ENCODE results near the gene PPAN.

Gene PPAN

GRCh38 chr19:10113964-10114650 lies 7.9 kb downstream of the PPAN start:
- no peak for DNase-seq (ENCODE audit: low spot score)

GRCh38 chr19:10114651-10115391 lies 8.7 kb downstream of the PPAN start:
- no peak for DNase-seq (ENCODE audit: low spot score)

GRCh38 chr19:10115392-10116084 lies 9.4 kb downstream of the PPAN start:
- no peak for DNase-seq (ENCODE audit: low spot score)

GRCh38 chr19:10116085-10116865 lies 10.1 kb downstream of the PPAN start:
- DNase-seq (ENCODE audit: low spot score) = no peak

GRCh38 chr19:10116866-10117616 lies 10.9 kb downstream of the PPAN start:
- no peak for DNase-seq (ENCODE audit: low spot score)

GRCh38 chr19:10118960-10119359 lies 12.8 kb downstream of the PPAN start:
- DNase-seq (ENCODE audit: low spot score) = no peak

GRCh38 chr19:10120538-10121189 lies 14.5 kb downstream of the PPAN start:
- no peak for DNase-seq (ENCODE audit: low spot score)

- no peak for DNase-seq (ENCODE audit: low spot score)
These were observed 15.9 kb downstream of the PPAN start for GRCh38 chr19:10122045-10122444.

- DNase-seq (ENCODE audit: low spot score) = no peak
These were observed 18.3 kb downstream of the PPAN start for GRCh38 chr19:10124429-10124828.

GRCh38 chr19:10126213-10126639 lies 20.1 kb downstream of the PPAN start:
- DNase-seq (ENCODE audit: low spot score) = no peak

- no peak for DNase-seq (ENCODE audit: low spot score)
These were observed 26.7 kb downstream of the PPAN start for GRCh38 chr19:10132905-10133304.

GRCh38 chr19:10133596-10133995 lies 27.4 kb downstream of the PPAN start:
- no peak for DNase-seq (ENCODE audit: low spot score)

- DNase-seq (ENCODE audit: low spot score) = no peak
These were observed 27.9 kb downstream of the PPAN start for GRCh38 chr19:10134040-10134439.

- DNase-seq (ENCODE audit: low spot score) = no peak
These were observed 29.6 kb downstream of the PPAN start for GRCh38 chr19:10135551-10136334.

- DNase-seq (ENCODE audit: low spot score) = no peak
These were observed 30.8 kb downstream of the PPAN start for GRCh38 chr19:10136936-10137335.

GRCh38 chr19:10137751-10138682 lies 31.9 kb downstream of the PPAN start:
- DNase-seq (ENCODE audit: low spot score) = no peak

GRCh38 chr19:10138879-10139795 lies 33.0 kb downstream of the PPAN start:
- DNase-seq (ENCODE audit: low spot score) = no peak

- DNase-seq (ENCODE audit: low spot score) = no peak
These were observed 33.8 kb downstream of the PPAN start for GRCh38 chr19:10139952-10140351.

Data from ecto neural progenitor cell (in vitro differentiated cells).